ENCODE data around the gene POLR1B. TPM values are rescaled to one million over a fixed set of nuclear protein-coding genes. Genes with fewer than 3 reads are reported as not detected.
"Not testable (repeated sequence)": the region's sequence is repeated elsewhere in the genome, so short reads cannot be mapped to it uniquely, and the experiment has no call there.

The POLR1B gene
- total RNA-seq, 4 donors from 2014 or later = 21.9 to 27.9 (median 27.4) TPM

DNA sequence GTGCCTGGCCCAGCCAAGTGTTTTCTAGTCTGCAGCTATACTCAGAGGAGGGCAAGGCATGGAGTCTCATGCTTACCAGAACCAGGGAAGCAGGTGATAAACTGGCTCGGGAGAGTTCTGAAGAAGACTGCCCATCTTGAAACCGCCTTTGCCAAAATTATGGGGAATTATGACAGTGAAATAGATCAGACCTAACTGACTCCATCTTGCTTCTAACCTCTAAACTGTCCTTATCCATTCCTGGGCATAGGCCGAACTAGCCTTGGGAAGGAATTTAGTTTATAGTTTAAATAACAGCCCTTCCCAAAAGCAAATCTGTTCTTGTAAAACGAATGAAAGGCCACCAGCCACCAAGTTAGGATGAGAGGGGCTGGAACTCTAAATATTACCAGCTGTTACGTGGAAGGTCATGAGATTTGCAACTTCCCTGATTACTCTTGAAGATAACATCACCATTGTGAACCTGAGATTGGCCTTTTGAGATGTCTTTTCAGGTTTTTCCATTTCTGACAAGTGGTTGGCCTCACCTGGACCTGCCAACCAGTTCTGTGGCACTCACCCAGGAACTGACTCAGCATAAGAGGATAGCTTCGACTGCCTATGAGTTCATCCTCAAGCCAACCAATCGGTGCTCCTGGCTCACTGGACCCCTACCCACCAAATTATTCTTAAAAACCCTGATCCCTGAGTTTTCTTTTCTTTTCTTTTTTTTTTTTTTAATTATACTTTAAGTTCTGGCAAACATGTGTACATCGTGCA, 65.6 kb downstream of the POLR1B start:
- Histone ChIP-seq H3K27ac (no peak overlapping the region), H3K4me3 (no peak overlapping the region), H3K27me3 (no peaks in the 10 kb centered on the region), H3K4me1 (no peaks in the 10 kb centered on the region), H3K9me3 (no peaks in the 10 kb centered on the region), H3K36me3 (no peaks in the 10 kb centered on the region)
- TF ChIP-seq EP300 (IDR thresholded peaks at IDR 0.05) (no peak), POLR2AphosphoS5 (IDR thresholded peaks at IDR 0.05) (no peak), POLR2A (IDR thresholded peaks at IDR 0.05) (no peak)
- TF ChIP-seq, protein P1, sequence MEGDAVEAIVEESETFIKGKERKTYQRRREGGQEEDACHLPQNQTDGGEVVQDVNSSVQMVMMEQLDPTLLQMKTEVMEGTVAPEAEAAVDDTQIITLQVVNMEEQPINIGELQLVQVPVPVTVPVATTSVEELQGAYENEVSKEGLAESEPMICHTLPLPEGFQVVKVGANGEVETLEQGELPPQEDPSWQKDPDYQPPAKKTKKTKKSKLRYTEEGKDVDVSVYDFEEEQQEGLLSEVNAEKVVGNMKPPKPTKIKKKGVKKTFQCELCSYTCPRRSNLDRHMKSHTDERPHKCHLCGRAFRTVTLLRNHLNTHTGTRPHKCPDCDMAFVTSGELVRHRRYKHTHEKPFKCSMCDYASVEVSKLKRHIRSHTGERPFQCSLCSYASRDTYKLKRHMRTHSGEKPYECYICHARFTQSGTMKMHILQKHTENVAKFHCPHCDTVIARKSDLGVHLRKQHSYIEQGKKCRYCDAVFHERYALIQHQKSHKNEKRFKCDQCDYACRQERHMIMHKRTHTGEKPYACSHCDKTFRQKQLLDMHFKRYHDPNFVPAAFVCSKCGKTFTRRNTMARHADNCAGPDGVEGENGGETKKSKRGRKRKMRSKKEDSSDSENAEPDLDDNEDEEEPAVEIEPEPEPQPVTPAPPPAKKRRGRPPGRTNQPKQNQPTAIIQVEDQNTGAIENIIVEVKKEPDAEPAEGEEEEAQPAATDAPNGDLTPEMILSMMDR (IDR thresholded peaks at IDR 0.05) = no peak
- 82% methylated on average over 8 of the region's 8 CpGs for WGBS
- no peak for DNase-seq (ENCODE audit: low spot score in 2 of 2)

DNA sequence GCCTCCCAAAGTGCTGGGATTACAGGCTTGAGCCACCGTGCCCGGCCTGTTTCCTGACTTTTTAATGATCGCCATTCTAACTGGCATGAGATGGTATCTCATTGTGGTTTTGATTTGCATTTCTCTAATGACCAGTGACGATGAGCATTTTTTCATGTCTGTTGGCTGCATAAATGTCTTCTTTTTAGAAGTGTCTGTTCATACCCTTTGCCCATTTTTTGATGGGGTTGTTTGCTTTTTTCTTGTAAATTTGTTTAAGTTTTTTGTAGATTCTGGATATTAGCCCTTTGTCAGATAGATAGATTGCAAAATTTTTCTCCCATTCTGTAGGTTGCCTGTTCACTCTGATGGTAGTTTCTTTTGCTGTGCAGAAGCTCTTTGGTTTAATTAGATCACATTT, 67.1 kb downstream of the POLR1B start:
- not testable (repeated sequence) for H3K9me3 ChIP-seq; H3K4me1 ChIP-seq; H3K36me3 ChIP-seq; DNase-seq (ENCODE audit: low spot score in 2 of 2); H3K4me3 ChIP-seq; H3K27me3 ChIP-seq; H3K27ac ChIP-seq
- WGBS = 93% methylated on average over 4 of the region's 4 CpGs

DNA sequence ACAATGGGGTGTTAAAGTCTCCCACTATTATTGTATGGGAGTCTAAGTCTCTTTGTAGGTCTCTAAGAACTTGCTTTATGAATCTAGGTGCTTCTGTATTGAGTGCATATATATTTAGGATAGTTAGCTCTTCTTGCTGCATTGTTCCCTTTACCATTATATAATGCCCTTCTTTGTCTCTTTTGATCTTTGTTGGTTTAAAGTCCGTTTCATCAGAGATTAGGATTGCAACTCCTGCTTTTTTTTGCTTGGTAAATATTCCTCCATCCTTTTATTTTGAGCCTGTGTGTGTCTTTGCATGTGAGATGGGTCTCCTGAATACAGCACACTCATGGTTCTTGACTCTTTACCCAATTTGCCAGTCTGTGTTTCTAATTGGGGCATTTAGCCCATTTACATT, 70.0 kb downstream of the POLR1B start:
- not testable (repeated sequence) for H3K4me3 ChIP-seq; H3K9me3 ChIP-seq; H3K4me1 ChIP-seq; H3K27me3 ChIP-seq; H3K36me3 ChIP-seq; H3K27ac ChIP-seq; DNase-seq (ENCODE audit: low spot score in 2 of 2)
- 85% methylated on average over 1 of the region's 1 CpG for WGBS

DNA sequence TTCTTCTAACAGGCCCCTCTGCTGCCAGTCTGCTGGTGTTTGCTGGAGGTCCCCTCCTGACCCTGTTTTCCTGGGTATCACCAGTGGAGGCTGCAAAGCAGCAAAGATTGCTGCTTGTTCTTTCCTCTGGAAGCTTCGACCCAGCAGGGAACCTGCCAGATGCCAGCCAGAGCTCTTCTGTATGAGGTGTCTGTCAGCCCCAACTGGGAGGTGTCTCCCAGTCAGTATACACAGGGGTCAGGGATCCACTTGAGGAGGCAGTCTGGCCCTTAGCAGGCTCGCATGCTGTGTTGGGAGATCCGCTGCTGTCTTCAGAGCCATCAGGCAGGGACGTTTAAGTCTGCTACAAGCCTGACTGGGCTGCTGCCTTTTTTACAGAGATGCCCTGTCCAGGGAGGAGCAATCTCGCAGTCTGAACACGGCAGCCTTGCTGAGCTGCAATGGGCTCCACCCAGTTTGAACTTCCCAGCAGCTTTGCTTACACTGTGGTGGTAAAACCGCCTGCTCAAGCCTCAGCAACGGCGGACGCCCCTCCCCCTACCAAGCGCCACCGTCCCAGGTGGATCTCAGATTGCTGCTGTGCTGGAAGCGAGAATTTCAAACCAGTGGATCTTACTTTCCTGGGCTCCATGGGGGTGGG, 72.1 kb downstream of the POLR1B start:
- Histone ChIP-seq H3K9me3 (no peaks in the 10 kb centered on the region), H3K36me3 (no peaks in the 10 kb centered on the region), H3K27me3 (no peaks in the 10 kb centered on the region), H3K4me1 (no peaks in the 10 kb centered on the region), H3K27ac (no peak overlapping the region), H3K4me3 (no peak overlapping the region)
- no peak for DNase-seq (ENCODE audit: low spot score in 2 of 2)
- 78% methylated on average over 2 of the region's 13 CpGs for WGBS
- TF ChIP-seq, protein P1 (IDR thresholded peaks at IDR 0.05) = no peak
- TF ChIP-seq EP300 (IDR thresholded peaks at IDR 0.05) (no peak), POLR2AphosphoS5 (IDR thresholded peaks at IDR 0.05) (no peak)

DNA sequence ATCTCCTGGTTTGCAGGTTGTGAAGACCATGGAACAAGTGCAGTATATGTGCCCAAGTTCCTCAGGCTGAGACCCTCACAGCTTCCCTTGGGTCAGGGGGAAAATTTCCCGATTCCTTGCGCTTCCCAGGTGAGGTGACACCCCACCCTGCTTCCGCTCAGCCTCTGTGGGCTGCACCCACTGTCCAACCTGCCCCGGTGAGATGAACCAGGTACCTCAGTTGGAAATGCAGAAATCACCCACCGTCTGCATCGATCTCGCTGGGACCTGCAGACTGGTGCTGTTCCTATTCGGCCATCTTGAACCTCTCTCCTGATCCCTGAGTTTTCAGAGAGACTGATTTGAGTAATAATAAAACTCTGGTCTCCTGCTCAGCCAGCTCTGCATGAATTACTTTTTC, 72.8 kb downstream of the POLR1B start:
- Histone ChIP-seq H3K4me1 (no peaks in the 10 kb centered on the region), H3K9me3 (no peaks in the 10 kb centered on the region), H3K4me3 (no peak overlapping the region), H3K27ac (no peak overlapping the region), H3K36me3 (no peaks in the 10 kb centered on the region), H3K27me3 (no peaks in the 10 kb centered on the region)
- 95% methylated on average over 8 of the region's 8 CpGs for WGBS
- TF ChIP-seq POLR2A (IDR thresholded peaks at IDR 0.05) (no peak), EP300 (IDR thresholded peaks at IDR 0.05) (no peak), POLR2AphosphoS5 (IDR thresholded peaks at IDR 0.05) (no peak)
- TF ChIP-seq, protein P1 (IDR thresholded peaks at IDR 0.05) = no peak
- no peak for DNase-seq (ENCODE audit: low spot score in 2 of 2)

DNA sequence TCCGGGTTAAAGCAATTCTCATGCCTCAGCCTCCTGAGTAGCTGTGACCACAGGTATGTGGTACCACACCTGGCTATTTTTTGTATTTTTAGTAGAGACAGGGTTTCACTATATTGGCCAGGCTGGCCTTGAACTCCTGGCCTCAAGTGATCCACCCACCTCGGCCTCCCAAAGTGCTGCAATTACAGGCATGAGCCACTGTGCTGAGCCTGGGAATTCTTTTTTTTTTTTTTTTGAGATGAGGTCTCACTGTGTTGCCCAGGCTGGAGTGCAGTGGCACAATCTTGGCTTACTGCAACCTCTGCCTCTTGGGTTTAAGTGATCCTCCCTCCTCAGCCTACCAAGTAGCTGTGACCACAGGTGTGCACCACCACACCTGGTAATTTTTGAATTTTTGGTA, 73.5 kb downstream of the POLR1B start:
- peak in 1 of 2 donors; percentile 11 for DNase-seq (ENCODE audit: low spot score in 2 of 2)
- H3K9me3 ChIP-seq, H3K27me3 ChIP-seq, H3K4me3 ChIP-seq, H3K27ac ChIP-seq, H3K4me1 ChIP-seq, H3K36me3 ChIP-seq: not testable (repeated sequence)
- 95% methylated on average over 2 of the region's 2 CpGs for WGBS

DNA sequence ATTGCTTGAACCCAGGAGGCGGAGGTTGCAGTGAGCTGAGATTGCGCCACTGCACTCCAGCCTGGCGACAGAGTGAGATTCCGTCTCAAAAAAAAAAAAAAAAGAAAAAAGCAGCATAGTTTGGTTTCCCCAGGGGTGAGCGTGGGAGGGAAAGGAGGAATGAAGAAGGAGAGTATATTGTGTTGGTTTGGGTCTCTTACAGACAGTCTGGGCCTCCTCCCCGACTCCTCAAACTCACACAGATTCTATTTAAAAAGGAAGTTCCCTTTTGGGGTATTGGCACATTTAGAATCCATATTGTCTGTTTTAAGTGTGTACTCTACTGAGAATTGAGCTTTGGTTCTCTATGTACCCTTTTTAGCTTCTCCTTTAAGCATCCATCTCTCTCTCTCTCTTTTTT, 76.1 kb downstream of the POLR1B start:
- H3K4me1 ChIP-seq = peaks cover 3% of the 10 kb centered on the region
- TF ChIP-seq EP300 (IDR thresholded peaks at IDR 0.05) (no peak), POLR2AphosphoS5 (IDR thresholded peaks at IDR 0.05) (no peak), POLR2A (IDR thresholded peaks at IDR 0.05) (no peak)
- TF ChIP-seq, protein P1 (IDR thresholded peaks at IDR 0.05) = no peak
- no peak overlapping the region for H3K4me3 ChIP-seq
- no peak for DNase-seq (ENCODE audit: low spot score in 2 of 2)
- 81% methylated on average over 6 of the region's 6 CpGs for WGBS
- no peaks in the 10 kb centered on the region for H3K27me3 ChIP-seq
- no peaks in the 10 kb centered on the region for H3K36me3 ChIP-seq
- H3K27ac ChIP-seq = no peak overlapping the region
- H3K9me3 ChIP-seq = no peaks in the 10 kb centered on the region
